ENCODE data around the gene TSEN15. TPM values are rescaled to one million over a fixed set of nuclear protein-coding genes. Genes with fewer than 3 reads are reported as not detected.

The TSEN15 gene
- total and polyA plus RNA-seq, 9 of the 15 experiments (the other 6 are each of a cell fraction or from before 2014, with no cell fraction given), result 25.6 to 121 (median 91.3) TPM

DNA sequence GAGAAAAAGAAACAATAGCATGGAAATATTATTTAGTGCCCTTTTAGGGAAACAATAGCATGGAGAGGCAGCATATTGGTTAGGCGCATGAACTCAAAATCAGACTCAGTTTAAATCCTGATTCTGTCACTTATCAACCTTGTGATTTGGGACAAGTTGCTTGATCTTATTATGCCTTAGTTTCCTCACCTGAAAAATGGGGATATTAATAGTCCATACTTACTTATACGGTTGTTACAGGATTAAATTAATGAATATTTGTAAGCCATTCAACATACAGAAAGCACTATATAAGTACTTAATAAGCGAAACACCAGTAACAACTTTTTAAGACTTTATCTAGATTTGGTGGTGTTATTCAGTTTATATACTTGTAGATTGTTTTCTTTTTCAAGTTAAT, 1.2 kb downstream of the TSEN15 start (continued):
- TF ChIP-seq, protein P1, sequence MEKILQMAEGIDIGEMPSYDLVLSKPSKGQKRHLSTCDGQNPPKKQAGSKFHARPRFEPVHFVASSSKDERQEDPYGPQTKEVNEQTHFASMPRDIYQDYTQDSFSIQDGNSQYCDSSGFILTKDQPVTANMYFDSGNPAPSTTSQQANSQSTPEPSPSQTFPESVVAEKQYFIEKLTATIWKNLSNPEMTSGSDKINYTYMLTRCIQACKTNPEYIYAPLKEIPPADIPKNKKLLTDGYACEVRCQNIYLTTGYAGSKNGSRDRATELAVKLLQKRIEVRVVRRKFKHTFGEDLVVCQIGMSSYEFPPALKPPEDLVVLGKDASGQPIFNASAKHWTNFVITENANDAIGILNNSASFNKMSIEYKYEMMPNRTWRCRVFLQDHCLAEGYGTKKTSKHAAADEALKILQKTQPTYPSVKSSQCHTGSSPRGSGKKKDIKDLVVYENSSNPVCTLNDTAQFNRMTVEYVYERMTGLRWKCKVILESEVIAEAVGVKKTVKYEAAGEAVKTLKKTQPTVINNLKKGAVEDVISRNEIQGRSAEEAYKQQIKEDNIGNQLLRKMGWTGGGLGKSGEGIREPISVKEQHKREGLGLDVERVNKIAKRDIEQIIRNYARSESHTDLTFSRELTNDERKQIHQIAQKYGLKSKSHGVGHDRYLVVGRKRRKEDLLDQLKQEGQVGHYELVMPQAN (IDR thresholded peaks at IDR 0.05; ENCODE audit: borderline replicate concordance), result no peak
- TF ChIP-seq ADNP (tag; IDR thresholded peaks at IDR 0.05), result peak; percentile 65; the same call in 1 of the 2 replicates
- no peak for TF ChIP-seq KLF16 (IDR thresholded peaks at IDR 0.05)
- no peak for TF ChIP-seq ZBTB7A (IDR thresholded peaks at IDR 0.05; ENCODE audit: borderline replicate concordance, control insufficient read depth, low read depth, low read length)
- TF ChIP-seq RBM25 (IDR thresholded peaks at IDR 0.05; ENCODE audit: low read depth, low read length, severe bottlenecking), result peak; percentile 92
- TF ChIP-seq, protein P2, sequence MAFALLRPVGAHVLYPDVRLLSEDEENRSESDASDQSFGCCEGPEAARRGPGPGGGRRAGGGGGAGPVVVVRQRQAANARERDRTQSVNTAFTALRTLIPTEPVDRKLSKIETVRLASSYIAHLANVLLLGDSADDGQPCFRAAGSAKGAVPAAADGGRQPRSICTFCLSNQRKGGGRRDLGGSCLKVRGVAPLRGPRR (CRISPR knock-in tag; IDR thresholded peaks at IDR 0.05), result no peak
- no peak for TF ChIP-seq SAFB (IDR thresholded peaks at IDR 0.05; ENCODE audit: borderline replicate concordance, low read depth, low read length)
- TF ChIP-seq ZNF589 (CRISPR knock-in tag; IDR thresholded peaks at IDR 0.05; ENCODE audit: low read depth), result 0 out of 2 replicates have a peak, but pooled peaks have one; percentile 14
- peak; percentile 33 for TF ChIP-seq POLR2H (tag; IDR thresholded peaks at IDR 0.05; ENCODE audit: low read depth)
- no peak for TF ChIP-seq ZNF668 (CRISPR knock-in tag; IDR thresholded peaks at IDR 0.05)
- TF ChIP-seq HNRNPK (IDR thresholded peaks at IDR 0.05; ENCODE audit: low read depth, low read length, poor library complexity, severe bottlenecking), result no peak
- no peak for TF ChIP-seq FOXP1 (CRISPR knock-in tag; IDR thresholded peaks at IDR 0.05)
- TF ChIP-seq, protein P3, sequence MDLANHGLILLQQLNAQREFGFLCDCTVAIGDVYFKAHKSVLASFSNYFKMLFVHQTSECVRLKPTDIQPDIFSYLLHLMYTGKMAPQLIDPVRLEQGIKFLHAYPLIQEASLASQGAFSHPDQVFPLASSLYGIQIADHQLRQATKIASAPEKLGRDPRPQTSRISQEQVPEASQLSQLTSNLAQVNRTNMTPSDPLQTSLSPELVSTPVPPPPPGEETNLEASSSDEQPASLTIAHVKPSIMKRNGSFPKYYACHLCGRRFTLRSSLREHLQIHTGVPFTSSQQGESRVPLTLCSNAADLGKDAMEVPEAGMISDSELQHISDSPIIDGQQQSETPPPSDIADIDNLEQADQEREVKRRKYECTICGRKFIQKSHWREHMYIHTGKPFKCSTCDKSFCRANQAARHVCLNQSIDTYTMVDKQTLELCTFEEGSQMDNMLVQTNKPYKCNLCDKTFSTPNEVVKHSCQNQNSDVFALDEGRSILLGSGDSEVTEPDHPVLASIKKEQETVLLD (IDR thresholded peaks at IDR 0.05), result no peak
- no peak for TF ChIP-seq ELF4 (CRISPR knock-in tag; IDR thresholded peaks at IDR 0.05)
- TF ChIP-seq, protein P4, sequence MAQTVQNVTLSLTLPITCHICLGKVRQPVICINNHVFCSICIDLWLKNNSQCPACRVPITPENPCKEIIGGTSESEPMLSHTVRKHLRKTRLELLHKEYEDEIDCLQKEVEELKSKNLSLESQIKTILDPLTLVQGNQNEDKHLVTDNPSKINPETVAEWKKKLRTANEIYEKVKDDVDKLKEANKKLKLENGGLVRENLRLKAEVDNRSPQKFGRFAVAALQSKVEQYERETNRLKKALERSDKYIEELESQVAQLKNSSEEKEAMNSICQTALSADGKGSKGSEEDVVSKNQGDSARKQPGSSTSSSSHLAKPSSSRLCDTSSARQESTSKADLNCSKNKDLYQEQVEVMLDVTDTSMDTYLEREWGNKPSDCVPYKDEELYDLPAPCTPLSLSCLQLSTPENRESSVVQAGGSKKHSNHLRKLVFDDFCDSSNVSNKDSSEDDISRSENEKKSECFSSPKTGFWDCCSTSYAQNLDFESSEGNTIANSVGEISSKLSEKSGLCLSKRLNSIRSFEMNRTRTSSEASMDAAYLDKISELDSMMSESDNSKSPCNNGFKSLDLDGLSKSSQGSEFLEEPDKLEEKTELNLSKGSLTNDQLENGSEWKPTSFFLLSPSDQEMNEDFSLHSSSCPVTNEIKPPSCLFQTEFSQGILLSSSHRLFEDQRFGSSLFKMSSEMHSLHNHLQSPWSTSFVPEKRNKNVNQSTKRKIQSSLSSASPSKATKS (CRISPR knock-in tag; IDR thresholded peaks at IDR 0.05), result no peak
- TF ChIP-seq, protein P5, sequence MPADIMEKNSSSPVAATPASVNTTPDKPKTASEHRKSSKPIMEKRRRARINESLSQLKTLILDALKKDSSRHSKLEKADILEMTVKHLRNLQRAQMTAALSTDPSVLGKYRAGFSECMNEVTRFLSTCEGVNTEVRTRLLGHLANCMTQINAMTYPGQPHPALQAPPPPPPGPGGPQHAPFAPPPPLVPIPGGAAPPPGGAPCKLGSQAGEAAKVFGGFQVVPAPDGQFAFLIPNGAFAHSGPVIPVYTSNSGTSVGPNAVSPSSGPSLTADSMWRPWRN (IDR thresholded peaks at IDR 0.05; ENCODE audit: low read depth), result no peak
- TF ChIP-seq NFATC3 (IDR thresholded peaks at IDR 0.05), result peak; percentile 13; the same call in 1 of the 2 replicates
- no peak for TF ChIP-seq POLR3G (IDR thresholded peaks at IDR 0.05; ENCODE audit: extremely low read depth, insufficient read length, insufficient replicate concordance)
- no peak for TF ChIP-seq TCF7 (IDR thresholded peaks at IDR 0.05; ENCODE audit: borderline replicate concordance)
- no peak for TF ChIP-seq NBN (IDR thresholded peaks at IDR 0.05; ENCODE audit: low read depth)
- peak in 1 of 2 experiments; percentile 6; a peak in 1 of 4 replicates for TF ChIP-seq RCOR1 (IDR thresholded peaks at IDR 0.05; ENCODE audit: borderline replicate concordance in 1 of 2, low read depth in 2 of 2, low read length in 2 of 2)
- no peak for TF ChIP-seq GABPB1 (CRISPR knock-in tag; IDR thresholded peaks at IDR 0.05)
- TF ChIP-seq SMARCB1 (IDR thresholded peaks at IDR 0.05; ENCODE audit: insufficient read length, low read depth), result peak; percentile 38

Measured in K562 (cell line).